ENCODE data around the gene SLU7.
"Not testable (repeated sequence)": the region's sequence is repeated elsewhere in the genome, so short reads cannot be mapped to it uniquely, and the experiment has no call there.

The SLU7 gene

GRCh38 chr5:160439205-160439600 is 20.3 kb upstream of the SLU7 start:
- Histone ChIP-seq H3K9me3 (replicated peaks in 1 of 2; ENCODE audit: control insufficient read depth in 2 of 2, insufficient read depth in 1 of 2, low read depth in 1 of 2, low read length in 2 of 2) (no peaks in the 10 kb centered on the region), H3K27ac (replicated peaks; ENCODE audit: low read length) (no peak overlapping the region), H3K23ac (ENCODE audit: low read depth, low read length, poor library complexity) (no peak overlapping the region), H4K91ac (ENCODE audit: low read depth, low read length, poor library complexity) (no peak overlapping the region), H2AFZ (ENCODE audit: low read length) (peak overlapping the region; percentile 76), H2BK5ac (ENCODE audit: low read length) (no peak overlapping the region), H3K36me3 (replicated peaks in 1 of 2; ENCODE audit: control insufficient read depth in 2 of 2, insufficient read depth in 2 of 2, low read length in 2 of 2) (no peaks in the 10 kb centered on the region), H3K79me1 (ENCODE audit: low read depth, low read length) (no peaks in the 10 kb centered on the region), H2BK12ac (ENCODE audit: low read length) (no peak overlapping the region), H3K14ac (ENCODE audit: low read length) (no peak overlapping the region), H2AK5ac (ENCODE audit: low read depth, low read length) (no peak overlapping the region), H3K4me2 (ENCODE audit: insufficient read depth, low read length, poor library complexity, severe bottlenecking) (peak overlapping the region; percentile 52), H3K4me3 (ENCODE audit: low read length in 2 of 2) (no peak overlapping the region), H3K4ac (ENCODE audit: low read length) (no peak overlapping the region), H3K4me1 (ENCODE audit: control insufficient read depth in 2 of 2, insufficient read depth in 1 of 2, low read depth in 1 of 2, low read length in 2 of 2) (peaks cover 7 to 9% of the 10 kb centered on the region in 2 donors), H4K8ac (ENCODE audit: low read depth, low read length) (no peak overlapping the region), H3K27me3 (ENCODE audit: control insufficient read depth in 3 of 3, insufficient read depth in 3 of 3, low read depth in 1 of 3, low read length in 3 of 3) (peaks cover 0 to 5% (median 0%) of the 10 kb centered on the region in 3 experiments), H3K18ac (ENCODE audit: low read length) (no peak overlapping the region), H2BK15ac (ENCODE audit: low read length) (no peak overlapping the region), H2BK120ac (ENCODE audit: low read depth, low read length) (no peak overlapping the region), H3K9ac (ENCODE audit: low read depth, low read length, poor library complexity) (no peak overlapping the region)
- WGBS, 2 donors (ENCODE audit: extremely low coverage in 2 of 2, insufficient read length in 2 of 2, insufficient replicate concordance in 1 of 2) = no CpG with 5 or more reads among the region's 11 CpGs
- DNase-seq (ENCODE audit: low spot score) = peak; percentile 80

GRCh38 chr5:160438316-160439204 is 19.7 kb upstream of the SLU7 start:
- Histone ChIP-seq H3K36me3 (replicated peaks in 1 of 2; ENCODE audit: control insufficient read depth in 2 of 2, insufficient read depth in 2 of 2, low read length in 2 of 2) (no peaks in the 10 kb centered on the region), H3K4ac (ENCODE audit: low read length) (no peak overlapping the region), H3K27me3 (ENCODE audit: control insufficient read depth in 3 of 3, insufficient read depth in 3 of 3, low read depth in 1 of 3, low read length in 3 of 3) (peaks cover 0 to 5% (median 0%) of the 10 kb centered on the region in 3 experiments), H2BK120ac (ENCODE audit: low read depth, low read length) (no peak overlapping the region), H3K23ac (ENCODE audit: low read depth, low read length, poor library complexity) (no peak overlapping the region), H4K91ac (ENCODE audit: low read depth, low read length, poor library complexity) (no peak overlapping the region), H3K18ac (ENCODE audit: low read length) (peak overlapping the region; percentile 8), H3K4me3 (ENCODE audit: low read length in 2 of 2) (peak overlapping the region in 1 of 2 donors; percentile 55), H2BK12ac (ENCODE audit: low read length) (no peak overlapping the region), H2AFZ (ENCODE audit: low read length) (peak overlapping the region; percentile 76), H3K27ac (replicated peaks; ENCODE audit: low read length) (no peak overlapping the region), H3K14ac (ENCODE audit: low read length) (no peak overlapping the region), H3K79me1 (ENCODE audit: low read depth, low read length) (no peaks in the 10 kb centered on the region), H3K4me1 (ENCODE audit: control insufficient read depth in 2 of 2, insufficient read depth in 1 of 2, low read depth in 1 of 2, low read length in 2 of 2) (peaks cover 14 to 15% of the 10 kb centered on the region in 2 donors), H3K9ac (ENCODE audit: low read depth, low read length, poor library complexity) (peak overlapping the region; percentile 73), H3K9me3 (replicated peaks in 1 of 2; ENCODE audit: control insufficient read depth in 2 of 2, insufficient read depth in 1 of 2, low read depth in 1 of 2, low read length in 2 of 2) (no peaks in the 10 kb centered on the region), H3K4me2 (ENCODE audit: insufficient read depth, low read length, poor library complexity, severe bottlenecking) (peak overlapping the region; percentile 52), H2AK5ac (ENCODE audit: low read depth, low read length) (no peak overlapping the region), H2BK5ac (ENCODE audit: low read length) (no peak overlapping the region), H4K8ac (ENCODE audit: low read depth, low read length) (no peak overlapping the region), H2BK15ac (ENCODE audit: low read length) (no peak overlapping the region)
- DNase-seq (ENCODE audit: low spot score) = peak; percentile 51
- no CpG with 5 or more reads among the region's 18 CpGs for WGBS, 2 donors (ENCODE audit: extremely low coverage in 2 of 2, insufficient read length in 2 of 2, insufficient replicate concordance in 1 of 2)

- no peak overlapping the region for H2AFZ ChIP-seq (ENCODE audit: low read length)
- no peak overlapping the region for H3K27ac ChIP-seq (replicated peaks; ENCODE audit: low read length)
- no peak overlapping the region for H2AK5ac ChIP-seq (ENCODE audit: low read depth, low read length)
- H3K36me3 ChIP-seq (replicated peaks in 1 of 2; ENCODE audit: control insufficient read depth in 2 of 2, insufficient read depth in 2 of 2, low read length in 2 of 2) = no peaks in the 10 kb centered on the region
- H2BK12ac ChIP-seq (ENCODE audit: low read length) = no peak overlapping the region
- no peak overlapping the region for H3K23ac ChIP-seq (ENCODE audit: low read depth, low read length, poor library complexity)
- no peak overlapping the region for H3K14ac ChIP-seq (ENCODE audit: low read length)
- H3K27me3 ChIP-seq (ENCODE audit: control insufficient read depth in 3 of 3, insufficient read depth in 3 of 3, low read depth in 1 of 3, low read length in 3 of 3) = peaks cover 0 to 5% (median 0%) of the 10 kb centered on the region in 3 experiments
- no peak for DNase-seq (ENCODE audit: low spot score)
- peaks cover 14 to 16% of the 10 kb centered on the region in 2 donors for H3K4me1 ChIP-seq (ENCODE audit: control insufficient read depth in 2 of 2, insufficient read depth in 1 of 2, low read depth in 1 of 2, low read length in 2 of 2)
- H2BK5ac ChIP-seq (ENCODE audit: low read length) = no peak overlapping the region
- no peak overlapping the region for H3K4ac ChIP-seq (ENCODE audit: low read length)
- H2BK15ac ChIP-seq (ENCODE audit: low read length) = no peak overlapping the region
- no peak overlapping the region for H3K9ac ChIP-seq (ENCODE audit: low read depth, low read length, poor library complexity)
- H4K91ac ChIP-seq (ENCODE audit: low read depth, low read length, poor library complexity) = no peak overlapping the region
- H3K4me3 ChIP-seq (ENCODE audit: low read length in 2 of 2) = no peak overlapping the region
- no peaks in the 10 kb centered on the region for H3K9me3 ChIP-seq (replicated peaks in 1 of 2; ENCODE audit: control insufficient read depth in 2 of 2, insufficient read depth in 1 of 2, low read depth in 1 of 2, low read length in 2 of 2)
- no peaks in the 10 kb centered on the region for H3K79me1 ChIP-seq (ENCODE audit: low read depth, low read length)
- no peak overlapping the region for H4K8ac ChIP-seq (ENCODE audit: low read depth, low read length)
- H3K4me2 ChIP-seq (ENCODE audit: insufficient read depth, low read length, poor library complexity, severe bottlenecking) = no peak overlapping the region
- no peak overlapping the region for H2BK120ac ChIP-seq (ENCODE audit: low read depth, low read length)
- H3K18ac ChIP-seq (ENCODE audit: low read length) = no peak overlapping the region
Observed at GRCh38 chr5:160437271-160437670, 18.4 kb upstream of the SLU7 start.

GRCh38 chr5:160436661-160437060 is 17.8 kb upstream of the SLU7 start:
- DNase-seq (ENCODE audit: low spot score); H2BK5ac ChIP-seq (ENCODE audit: low read length): not testable (repeated sequence)
- no CpG with 5 or more reads among the region's 6 CpGs for WGBS, 2 donors (ENCODE audit: extremely low coverage in 2 of 2, insufficient read length in 2 of 2, insufficient replicate concordance in 1 of 2)

More at GRCh38 chr5:160436661-160437060, 17.8 kb upstream of the SLU7 start:
- not testable (repeated sequence) for H3K14ac ChIP-seq (ENCODE audit: low read length); H3K9ac ChIP-seq (ENCODE audit: low read depth, low read length, poor library complexity); H2BK120ac ChIP-seq (ENCODE audit: low read depth, low read length); H3K4ac ChIP-seq (ENCODE audit: low read length); H3K4me2 ChIP-seq (ENCODE audit: insufficient read depth, low read length, poor library complexity, severe bottlenecking); H2BK12ac ChIP-seq (ENCODE audit: low read length); H3K27ac ChIP-seq (replicated peaks; ENCODE audit: low read length); H2AFZ ChIP-seq (ENCODE audit: low read length); H3K4me3 ChIP-seq (ENCODE audit: low read length in 2 of 2); H3K36me3 ChIP-seq (replicated peaks in 1 of 2; ENCODE audit: control insufficient read depth in 2 of 2, insufficient read depth in 2 of 2, low read length in 2 of 2); H2BK15ac ChIP-seq (ENCODE audit: low read length); H3K9me3 ChIP-seq (replicated peaks in 1 of 2; ENCODE audit: control insufficient read depth in 2 of 2, insufficient read depth in 1 of 2, low read depth in 1 of 2, low read length in 2 of 2); H2AK5ac ChIP-seq (ENCODE audit: low read depth, low read length); H3K27me3 ChIP-seq (ENCODE audit: control insufficient read depth in 3 of 3, insufficient read depth in 3 of 3, low read depth in 1 of 3, low read length in 3 of 3); H4K91ac ChIP-seq (ENCODE audit: low read depth, low read length, poor library complexity); H3K18ac ChIP-seq (ENCODE audit: low read length); H3K23ac ChIP-seq (ENCODE audit: low read depth, low read length, poor library complexity); H4K8ac ChIP-seq (ENCODE audit: low read depth, low read length); H3K79me1 ChIP-seq (ENCODE audit: low read depth, low read length)
- H3K4me1 ChIP-seq (ENCODE audit: control insufficient read depth in 2 of 2, insufficient read depth in 1 of 2, low read depth in 1 of 2, low read length in 2 of 2) = peaks cover 14 to 16% of the 10 kb centered on the region in 2 donors
